ENCODE data around the gene PREB.

PREB gene

DNA sequence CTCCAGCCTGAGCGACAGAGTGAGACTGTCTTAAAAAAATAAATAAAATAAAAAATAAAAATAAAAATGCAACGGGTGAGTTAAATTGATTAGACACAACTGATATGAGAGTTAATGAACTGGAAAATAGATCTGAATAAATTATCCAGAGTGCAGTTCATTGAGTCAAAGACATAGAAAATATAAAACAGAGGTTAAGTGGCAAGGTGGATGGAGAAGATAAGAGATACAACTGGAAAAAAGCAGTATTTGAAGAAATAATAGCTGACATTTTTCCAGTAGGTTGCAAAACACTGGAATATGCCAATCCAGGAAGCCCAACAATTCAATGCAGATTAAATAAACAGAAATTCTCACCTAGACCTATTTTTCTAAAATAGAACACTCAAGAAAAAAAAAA lies 26.2 kb downstream of the PREB start:
- TF ChIP-seq FOXM1 (IDR thresholded peaks at IDR 0.05; ENCODE audit: borderline replicate concordance, low read depth) (no peak), CREB1 (IDR thresholded peaks at IDR 0.05; ENCODE audit: low read depth) (no peak), TCF12 (IDR thresholded peaks at IDR 0.05; ENCODE audit: low read depth) (no peak), TEAD4 (IDR thresholded peaks at IDR 0.05) (no peak), CEBPB (IDR thresholded peaks at IDR 0.05) (no peak), EP300 (IDR thresholded peaks at IDR 0.05; ENCODE audit: borderline replicate concordance) (no peak), ZBTB7A (IDR thresholded peaks at IDR 0.05; ENCODE audit: low read depth) (no peak), RAD21 (IDR thresholded peaks at IDR 0.05; ENCODE audit: low read depth) (no peak), EGR1 (IDR thresholded peaks at IDR 0.05) (no peak), YY1 (IDR thresholded peaks at IDR 0.05; ENCODE audit: low read depth) (no peak)
- TF ChIP-seq, protein P1, sequence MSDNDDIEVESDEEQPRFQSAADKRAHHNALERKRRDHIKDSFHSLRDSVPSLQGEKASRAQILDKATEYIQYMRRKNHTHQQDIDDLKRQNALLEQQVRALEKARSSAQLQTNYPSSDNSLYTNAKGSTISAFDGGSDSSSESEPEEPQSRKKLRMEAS (IDR thresholded peaks at IDR 0.05) = no peak
- TF ChIP-seq, protein P2, sequence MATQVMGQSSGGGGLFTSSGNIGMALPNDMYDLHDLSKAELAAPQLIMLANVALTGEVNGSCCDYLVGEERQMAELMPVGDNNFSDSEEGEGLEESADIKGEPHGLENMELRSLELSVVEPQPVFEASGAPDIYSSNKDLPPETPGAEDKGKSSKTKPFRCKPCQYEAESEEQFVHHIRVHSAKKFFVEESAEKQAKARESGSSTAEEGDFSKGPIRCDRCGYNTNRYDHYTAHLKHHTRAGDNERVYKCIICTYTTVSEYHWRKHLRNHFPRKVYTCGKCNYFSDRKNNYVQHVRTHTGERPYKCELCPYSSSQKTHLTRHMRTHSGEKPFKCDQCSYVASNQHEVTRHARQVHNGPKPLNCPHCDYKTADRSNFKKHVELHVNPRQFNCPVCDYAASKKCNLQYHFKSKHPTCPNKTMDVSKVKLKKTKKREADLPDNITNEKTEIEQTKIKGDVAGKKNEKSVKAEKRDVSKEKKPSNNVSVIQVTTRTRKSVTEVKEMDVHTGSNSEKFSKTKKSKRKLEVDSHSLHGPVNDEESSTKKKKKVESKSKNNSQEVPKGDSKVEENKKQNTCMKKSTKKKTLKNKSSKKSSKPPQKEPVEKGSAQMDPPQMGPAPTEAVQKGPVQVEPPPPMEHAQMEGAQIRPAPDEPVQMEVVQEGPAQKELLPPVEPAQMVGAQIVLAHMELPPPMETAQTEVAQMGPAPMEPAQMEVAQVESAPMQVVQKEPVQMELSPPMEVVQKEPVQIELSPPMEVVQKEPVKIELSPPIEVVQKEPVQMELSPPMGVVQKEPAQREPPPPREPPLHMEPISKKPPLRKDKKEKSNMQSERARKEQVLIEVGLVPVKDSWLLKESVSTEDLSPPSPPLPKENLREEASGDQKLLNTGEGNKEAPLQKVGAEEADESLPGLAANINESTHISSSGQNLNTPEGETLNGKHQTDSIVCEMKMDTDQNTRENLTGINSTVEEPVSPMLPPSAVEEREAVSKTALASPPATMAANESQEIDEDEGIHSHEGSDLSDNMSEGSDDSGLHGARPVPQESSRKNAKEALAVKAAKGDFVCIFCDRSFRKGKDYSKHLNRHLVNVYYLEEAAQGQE (IDR thresholded peaks at IDR 0.05; ENCODE audit: low read depth) = no peak
- TF ChIP-seq, protein P3, sequence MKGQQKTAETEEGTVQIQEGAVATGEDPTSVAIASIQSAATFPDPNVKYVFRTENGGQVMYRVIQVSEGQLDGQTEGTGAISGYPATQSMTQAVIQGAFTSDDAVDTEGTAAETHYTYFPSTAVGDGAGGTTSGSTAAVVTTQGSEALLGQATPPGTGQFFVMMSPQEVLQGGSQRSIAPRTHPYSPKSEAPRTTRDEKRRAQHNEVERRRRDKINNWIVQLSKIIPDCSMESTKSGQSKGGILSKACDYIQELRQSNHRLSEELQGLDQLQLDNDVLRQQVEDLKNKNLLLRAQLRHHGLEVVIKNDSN (IDR thresholded peaks at IDR 0.05) = no peak

DNA sequence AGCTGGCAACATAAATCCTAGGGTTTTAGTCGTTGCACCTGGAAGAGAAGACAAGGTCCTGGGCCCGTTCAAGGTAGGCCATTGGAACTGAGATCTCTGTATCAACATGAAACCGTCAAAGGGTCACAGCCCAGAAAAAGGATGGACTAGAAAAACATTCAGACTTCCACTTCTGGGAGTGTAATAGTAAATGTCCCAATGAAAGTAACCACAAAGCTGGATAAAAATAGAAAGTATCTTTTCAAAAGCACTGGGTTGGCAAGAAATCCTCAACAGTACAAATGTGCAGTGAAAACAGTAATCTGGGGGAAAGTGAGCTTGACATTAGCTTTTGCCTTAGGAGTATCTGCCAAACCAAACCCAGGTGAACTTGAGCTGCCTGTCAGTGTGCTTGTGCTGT lies 28.5 kb downstream of the PREB start:
- TF ChIP-seq EGR1 (IDR thresholded peaks at IDR 0.05) (no peak), EP300 (IDR thresholded peaks at IDR 0.05; ENCODE audit: borderline replicate concordance) (no peak), TEAD4 (IDR thresholded peaks at IDR 0.05) (no peak), NFIC (IDR thresholded peaks at IDR 0.05) (no peak)

DNA sequence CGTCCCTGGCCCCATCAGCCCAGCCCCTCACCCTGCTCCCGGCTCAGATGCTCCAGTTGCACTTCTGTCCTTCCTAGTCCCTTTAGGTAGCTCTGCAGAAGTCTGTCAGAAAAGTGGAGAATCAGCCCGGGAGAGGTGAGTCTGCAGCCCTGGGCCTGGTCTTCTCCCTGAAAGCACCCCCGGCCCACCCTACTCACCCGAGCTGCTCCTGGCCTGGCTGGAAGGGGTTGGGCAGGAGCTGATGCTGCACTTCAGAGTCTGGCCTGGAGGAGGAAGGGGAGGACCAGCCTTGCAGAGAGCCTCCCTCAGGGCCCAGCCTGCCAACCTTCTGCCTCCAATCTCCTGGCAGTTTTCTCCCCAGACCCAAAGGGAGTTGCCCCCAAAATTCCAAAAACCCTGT lies 32.1 kb downstream of the PREB start:
- TF ChIP-seq NFIC (IDR thresholded peaks at IDR 0.05) = no peak
- no peak for TF ChIP-seq CEBPB (IDR thresholded peaks at IDR 0.05)
- no peak for TF ChIP-seq FOXM1 (IDR thresholded peaks at IDR 0.05; ENCODE audit: borderline replicate concordance, low read depth)
- no peak for TF ChIP-seq EGR1 (IDR thresholded peaks at IDR 0.05)
- TF ChIP-seq TCF12 (IDR thresholded peaks at IDR 0.05; ENCODE audit: low read depth) = no peak
- TF ChIP-seq EP300 (IDR thresholded peaks at IDR 0.05; ENCODE audit: borderline replicate concordance) = no peak
- TF ChIP-seq RAD21 (IDR thresholded peaks at IDR 0.05; ENCODE audit: low read depth) = no peak
- TF ChIP-seq, protein P1 (IDR thresholded peaks at IDR 0.05) = no peak
- TF ChIP-seq, protein P3 (IDR thresholded peaks at IDR 0.05) = no peak
- TF ChIP-seq, protein P2 (IDR thresholded peaks at IDR 0.05; ENCODE audit: low read depth) = no peak
- TF ChIP-seq TEAD4 (IDR thresholded peaks at IDR 0.05) = no peak
- TF ChIP-seq YY1 (IDR thresholded peaks at IDR 0.05; ENCODE audit: low read depth) = no peak
- TF ChIP-seq ZBTB7A (IDR thresholded peaks at IDR 0.05; ENCODE audit: low read depth) = no peak
- TF ChIP-seq CREB1 (IDR thresholded peaks at IDR 0.05; ENCODE audit: low read depth) = no peak
- no peak for TF ChIP-seq TAF1 (IDR thresholded peaks at IDR 0.05; ENCODE audit: low read depth)

DNA sequence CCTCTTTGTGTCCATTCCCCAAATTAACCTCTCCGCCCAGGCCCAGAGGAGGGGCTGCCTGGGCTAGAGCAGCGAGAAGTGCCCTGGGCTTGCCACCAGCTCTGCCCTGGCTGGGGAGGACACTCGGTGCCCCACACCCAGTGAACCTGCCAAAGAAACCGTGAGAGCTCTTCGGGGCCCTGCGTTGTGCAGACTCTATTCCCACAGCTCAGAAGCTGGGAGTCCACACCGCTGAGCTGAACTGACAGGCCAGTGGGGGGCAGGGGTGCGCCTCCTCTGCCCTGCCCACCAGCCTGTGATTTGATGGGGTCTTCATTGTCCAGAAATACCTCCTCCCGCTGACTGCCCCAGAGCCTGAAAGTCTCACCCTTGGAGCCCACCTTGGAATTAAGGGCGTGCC lies 34.4 kb downstream of the PREB start:
- no peak for TF ChIP-seq NFIC (IDR thresholded peaks at IDR 0.05)
- no peak for TF ChIP-seq EP300 (IDR thresholded peaks at IDR 0.05; ENCODE audit: borderline replicate concordance)
- TF ChIP-seq, protein P2 (IDR thresholded peaks at IDR 0.05; ENCODE audit: low read depth) = no peak
- TF ChIP-seq YY1 (IDR thresholded peaks at IDR 0.05; ENCODE audit: low read depth) = no peak
- no peak for TF ChIP-seq TAF1 (IDR thresholded peaks at IDR 0.05; ENCODE audit: low read depth)
- no peak for TF ChIP-seq FOXM1 (IDR thresholded peaks at IDR 0.05; ENCODE audit: borderline replicate concordance, low read depth)

All from Ishikawa (cell line).